Left ventricle myocardium inferior (tissue), 1 donor: Measurements from ENCODE around the gene TAF4. TPM values are rescaled to one million over a fixed set of nuclear protein-coding genes. Genes with fewer than 3 reads are reported as not detected.

Source experiments
- DNase-seq: peaks from one replicate; pipeline ENCODE4 v3.0.0-alpha.2; 2020
- H3K27ac ChIP-seq: fragments of 200-600 bp; replicated peaks from 2 replicates; pipeline ENCODE4 v1.8.0; 2021
- H3K27me3 ChIP-seq: fragments of 200-600 bp; 2 replicates; pipeline ENCODE4 v1.8.0; 2021; ENCODE audit warnings: low read depth
- H3K36me3 ChIP-seq: fragments of 200-600 bp; 2 replicates; pipeline ENCODE4 v1.8.0; 2021
- H3K4me1 ChIP-seq: fragments of 200-600 bp; 2 replicates; pipeline ENCODE4 v1.8.0; 2021
- H3K4me3 ChIP-seq: fragments of 200-600 bp; 2 replicates; pipeline ENCODE4 v1.8.0; 2021; ENCODE audit warnings: mild to moderate bottlenecking, moderate library complexity
- H3K9me3 ChIP-seq: fragments of 200-600 bp; replicated peaks from 2 replicates; pipeline ENCODE4 v1.8.0; 2021
- intact Hi-C: fragments of 100-400 bp; cut with micrococcal nuclease; formaldehyde crosslinking; loops from one replicate; pipeline ENCODE4 v1.11.0; 2022
- total RNA-seq: library from RNA; stranded (reverse); fragmentation: NEBNext Ultra II Directional; extraction: Animal tissue kit (Norgen Biotek cat#: 25700); gene quantifications from one replicate; pipeline ENCODE4 v1.2.1, GENCODE V29; 2021
- TF ChIP-seq, protein P1 (sequence below): fragments of 200-600 bp; IDR thresholded peaks from 2 replicates; pipeline ENCODE4 v1.8.0; 2021; ENCODE audit warnings: antibody characterized with exemption, mild to moderate bottlenecking, borderline replicate concordance
- donor health status: DM: no; HTN: yes; CAD: no; lungs with severe emphysema.

The TAF4 gene
- total RNA-seq, 1 donor from 2014 or later, result 11.8 TPM

DNA sequence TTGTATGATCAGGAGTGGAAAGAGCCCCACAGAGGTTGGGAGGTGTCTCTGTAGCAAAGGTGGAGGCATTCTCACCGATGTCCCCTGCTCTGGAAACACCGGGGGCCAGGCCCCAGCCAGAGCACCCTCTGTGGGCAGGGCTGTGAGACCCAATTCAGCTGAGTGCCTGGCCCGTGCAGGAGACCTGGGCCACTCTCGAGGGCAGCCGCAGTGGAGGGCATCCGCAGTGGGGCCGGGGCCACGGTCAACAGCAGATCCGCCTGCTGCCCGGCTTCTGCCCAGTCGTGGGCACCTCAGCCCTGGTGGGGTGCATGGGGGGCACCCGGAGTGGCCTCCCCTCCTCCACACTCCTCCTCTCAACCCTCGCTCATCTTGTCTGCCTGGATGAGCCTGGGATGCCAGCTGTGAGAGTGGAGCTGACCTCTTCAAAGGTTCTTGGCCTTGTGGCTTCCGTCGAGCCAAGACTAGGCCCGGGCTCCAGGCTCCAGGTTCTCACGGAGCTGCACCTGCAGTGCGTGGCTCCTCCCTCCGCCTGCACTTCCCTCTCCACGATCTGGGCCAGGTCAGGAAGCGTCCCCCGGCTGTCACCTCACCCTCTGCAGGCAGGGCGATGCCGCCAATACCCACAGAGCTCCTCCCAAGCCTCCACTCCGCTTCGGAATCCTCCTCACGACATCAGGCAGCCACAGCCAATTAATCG, 134.8 kb downstream of the TAF4 start:
- no peaks in the 10 kb centered on the region for H3K4me1 ChIP-seq
- H3K9me3 ChIP-seq, result peaks cover 9% of the 10 kb centered on the region
- peak; percentile 7 for DNase-seq
- TF ChIP-seq, protein P1, sequence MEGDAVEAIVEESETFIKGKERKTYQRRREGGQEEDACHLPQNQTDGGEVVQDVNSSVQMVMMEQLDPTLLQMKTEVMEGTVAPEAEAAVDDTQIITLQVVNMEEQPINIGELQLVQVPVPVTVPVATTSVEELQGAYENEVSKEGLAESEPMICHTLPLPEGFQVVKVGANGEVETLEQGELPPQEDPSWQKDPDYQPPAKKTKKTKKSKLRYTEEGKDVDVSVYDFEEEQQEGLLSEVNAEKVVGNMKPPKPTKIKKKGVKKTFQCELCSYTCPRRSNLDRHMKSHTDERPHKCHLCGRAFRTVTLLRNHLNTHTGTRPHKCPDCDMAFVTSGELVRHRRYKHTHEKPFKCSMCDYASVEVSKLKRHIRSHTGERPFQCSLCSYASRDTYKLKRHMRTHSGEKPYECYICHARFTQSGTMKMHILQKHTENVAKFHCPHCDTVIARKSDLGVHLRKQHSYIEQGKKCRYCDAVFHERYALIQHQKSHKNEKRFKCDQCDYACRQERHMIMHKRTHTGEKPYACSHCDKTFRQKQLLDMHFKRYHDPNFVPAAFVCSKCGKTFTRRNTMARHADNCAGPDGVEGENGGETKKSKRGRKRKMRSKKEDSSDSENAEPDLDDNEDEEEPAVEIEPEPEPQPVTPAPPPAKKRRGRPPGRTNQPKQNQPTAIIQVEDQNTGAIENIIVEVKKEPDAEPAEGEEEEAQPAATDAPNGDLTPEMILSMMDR, result no peak
- H3K36me3 ChIP-seq, result no peaks in the 10 kb centered on the region
- peaks cover 40% of the 10 kb centered on the region for H3K27me3 ChIP-seq
- no peak overlapping the region for H3K27ac ChIP-seq
- intact Hi-C loops, result no loop called here
- no peak overlapping the region for H3K4me3 ChIP-seq

DNA sequence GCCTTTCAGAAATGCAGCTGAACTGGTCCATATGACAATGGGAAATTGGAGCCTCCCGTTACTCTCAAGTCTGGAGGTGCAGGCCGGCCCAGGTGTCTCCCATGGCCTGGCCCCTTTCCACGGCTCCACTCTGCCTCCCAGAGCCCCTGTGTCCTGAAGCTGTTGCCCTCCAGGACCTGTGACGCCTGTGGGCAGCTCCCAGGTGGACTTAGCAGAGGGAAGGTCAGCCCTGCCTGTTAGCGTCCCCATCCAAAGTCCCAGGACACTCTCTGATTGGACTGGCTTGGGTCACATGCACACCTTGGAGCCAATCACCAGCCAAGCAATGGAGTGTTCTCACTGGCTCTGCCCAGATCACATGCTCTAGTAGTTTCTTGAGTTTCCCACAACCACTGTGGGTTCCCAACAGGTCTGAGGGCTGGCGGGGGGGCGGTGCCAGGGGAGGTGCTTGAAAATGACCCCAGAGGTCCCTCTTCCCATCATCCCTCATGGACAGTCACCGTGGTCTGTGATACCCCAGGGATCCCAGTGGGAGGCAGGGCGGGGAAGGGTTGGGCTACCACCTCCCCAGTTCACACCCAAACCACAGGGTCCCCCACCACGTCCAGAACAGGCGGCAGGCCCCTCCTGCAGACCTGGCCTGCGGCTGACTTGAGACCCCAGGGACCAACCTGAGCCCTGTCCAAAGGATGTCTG, 135.6 kb downstream of the TAF4 start:
- Histone ChIP-seq H3K27me3 (peaks cover 48% of the 10 kb centered on the region), H3K4me3 (no peak overlapping the region), H3K36me3 (no peaks in the 10 kb centered on the region), H3K27ac (no peak overlapping the region), H3K4me1 (no peaks in the 10 kb centered on the region), H3K9me3 (peaks cover 9% of the 10 kb centered on the region)
- intact Hi-C loops, result no loop called here
- TF ChIP-seq, protein P1, result no peak
- DNase-seq, result peak; percentile 0

GRCh38 chr20:61929561-61929960, 136.1 kb downstream of the TAF4 start:
- H3K9me3 ChIP-seq, result peaks cover 9% of the 10 kb centered on the region
- DNase-seq, result no peak
- H3K4me3 ChIP-seq, result no peak overlapping the region
- no peak overlapping the region for H3K27ac ChIP-seq
- intact Hi-C loops, result no loop called here
- TF ChIP-seq, protein P1, result no peak
- peaks cover 49% of the 10 kb centered on the region for H3K27me3 ChIP-seq
- no peaks in the 10 kb centered on the region for H3K4me1 ChIP-seq
- no peaks in the 10 kb centered on the region for H3K36me3 ChIP-seq

DNA sequence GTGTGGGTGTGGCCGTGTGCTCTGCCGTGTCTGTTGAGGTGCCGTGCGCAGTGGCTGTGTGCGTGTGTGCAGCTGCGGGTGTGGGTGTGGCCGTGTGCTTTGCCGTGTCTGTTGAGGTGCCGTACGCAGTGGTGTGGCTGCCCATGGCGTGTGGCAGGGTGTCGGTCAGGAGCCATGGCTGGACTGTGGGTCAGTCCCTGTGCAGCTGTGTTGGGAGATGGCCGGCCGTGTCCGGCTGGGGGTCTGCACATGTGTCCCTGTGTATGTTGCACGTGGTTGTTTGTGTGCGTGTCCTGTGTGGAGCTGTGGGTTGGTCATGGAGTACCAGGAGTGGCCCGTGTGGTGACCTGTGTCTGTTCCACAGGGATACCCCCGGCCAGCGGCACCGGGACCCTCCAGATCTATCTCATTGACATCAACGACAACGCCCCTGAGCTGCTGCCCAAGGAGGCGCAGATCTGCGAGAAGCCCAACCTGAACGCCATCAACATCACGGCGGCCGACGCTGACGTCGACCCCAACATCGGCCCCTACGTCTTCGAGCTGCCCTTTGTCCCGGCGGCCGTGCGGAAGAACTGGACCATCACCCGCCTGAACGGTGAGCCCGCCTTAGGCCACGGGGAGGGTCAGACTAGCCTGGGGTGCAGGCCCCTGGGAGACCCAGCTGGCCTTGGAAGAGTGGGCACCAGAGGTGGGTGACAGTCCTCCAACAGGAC, 137.7 kb downstream of the TAF4 start:
- TF ChIP-seq, protein P1, result no peak
- intact Hi-C loops, result no loop called here
- no peak for DNase-seq

GRCh38 chr20:61927193-61927825, 138.4 kb downstream of the TAF4 start:
- TF ChIP-seq, protein P1, result no peak
- Histone ChIP-seq H3K27me3 (peaks cover 46% of the 10 kb centered on the region), H3K27ac (no peak overlapping the region), H3K4me3 (no peak overlapping the region), H3K36me3 (no peaks in the 10 kb centered on the region), H3K4me1 (no peaks in the 10 kb centered on the region), H3K9me3 (peaks cover 9% of the 10 kb centered on the region)
- DNase-seq, result no peak
- intact Hi-C loops, result no loop called here

More for the DNA sequence above, 137.7 kb downstream of the TAF4 start:
- H3K4me3 ChIP-seq, result no peak overlapping the region
- no peak overlapping the region for H3K27ac ChIP-seq
- H3K9me3 ChIP-seq, result peaks cover 9% of the 10 kb centered on the region
- H3K36me3 ChIP-seq, result no peaks in the 10 kb centered on the region
- H3K27me3 ChIP-seq, result peaks cover 49% of the 10 kb centered on the region
- no peaks in the 10 kb centered on the region for H3K4me1 ChIP-seq
